Parathyroid adenoma (tissue), 2 donors: ENCODE results near the gene SPA17.

Source experiments
- H2AFZ ChIP-seq: fragments of 300-600 bp; sonication (generic); one replicate; pipeline ENCODE4 v1.7.0; 2017; ENCODE audit warnings: antibody characterized with exemption, mild to moderate bottlenecking
- H3K27ac ChIP-seq: fragments of 300-600 bp; sonication (generic); one replicate; pipeline ENCODE4 v1.7.0; 2017
- H3K27me3 ChIP-seq: fragments of 300-600 bp; sonication (generic); one replicate; pipeline ENCODE4 v1.7.0; 2017; ENCODE audit warnings: low read length; ENCODE audit not compliant: control insufficient read depth, insufficient read depth
- H3K36me3 ChIP-seq: fragments of 300-600 bp; sonication (generic); one replicate; pipeline ENCODE4 v1.7.0; 2017; ENCODE audit warnings: low read length; ENCODE audit not compliant: control insufficient read depth, insufficient read depth
- H3K4me1 ChIP-seq: fragments of 300-600 bp; sonication (generic); one replicate; pipeline ENCODE4 v1.7.0; 2017; ENCODE audit warnings: control low read depth
- H3K4me2 ChIP-seq: fragments of 300-600 bp; sonication (generic); one replicate; pipeline ENCODE4 v1.7.0; 2017; ENCODE audit warnings: low read length
- H3K4me3 ChIP-seq: fragments of 300-600 bp; sonication (generic); one replicate; pipeline ENCODE4 v1.7.0; 2017; ENCODE audit warnings: low read depth, low read length
- H3K79me2 ChIP-seq: fragments of 300-600 bp; sonication (generic); one replicate; pipeline ENCODE4 v1.7.0; 2017; ENCODE audit warnings: control low read depth
- H3K9ac ChIP-seq: fragments of 300-600 bp; sonication (generic); one replicate; pipeline ENCODE4 v1.7.0; 2017; ENCODE audit warnings: mild to moderate bottlenecking
- H3K9me3 ChIP-seq: fragments of 300-600 bp; sonication (generic); one replicate; pipeline ENCODE4 v1.7.0; 2017; ENCODE audit warnings: low read length; ENCODE audit not compliant: control insufficient read depth
- TF ChIP-seq, protein P1 (sequence below): fragments of 300-600 bp; sonication (generic); IDR thresholded peaks from one replicate; pipeline ENCODE4 v1.7.0; 2017; ENCODE audit warnings: antibody characterized with exemption, mild to moderate bottlenecking
- donor health status: primary hyperparathyroidism.

SPA17 gene

DNA sequence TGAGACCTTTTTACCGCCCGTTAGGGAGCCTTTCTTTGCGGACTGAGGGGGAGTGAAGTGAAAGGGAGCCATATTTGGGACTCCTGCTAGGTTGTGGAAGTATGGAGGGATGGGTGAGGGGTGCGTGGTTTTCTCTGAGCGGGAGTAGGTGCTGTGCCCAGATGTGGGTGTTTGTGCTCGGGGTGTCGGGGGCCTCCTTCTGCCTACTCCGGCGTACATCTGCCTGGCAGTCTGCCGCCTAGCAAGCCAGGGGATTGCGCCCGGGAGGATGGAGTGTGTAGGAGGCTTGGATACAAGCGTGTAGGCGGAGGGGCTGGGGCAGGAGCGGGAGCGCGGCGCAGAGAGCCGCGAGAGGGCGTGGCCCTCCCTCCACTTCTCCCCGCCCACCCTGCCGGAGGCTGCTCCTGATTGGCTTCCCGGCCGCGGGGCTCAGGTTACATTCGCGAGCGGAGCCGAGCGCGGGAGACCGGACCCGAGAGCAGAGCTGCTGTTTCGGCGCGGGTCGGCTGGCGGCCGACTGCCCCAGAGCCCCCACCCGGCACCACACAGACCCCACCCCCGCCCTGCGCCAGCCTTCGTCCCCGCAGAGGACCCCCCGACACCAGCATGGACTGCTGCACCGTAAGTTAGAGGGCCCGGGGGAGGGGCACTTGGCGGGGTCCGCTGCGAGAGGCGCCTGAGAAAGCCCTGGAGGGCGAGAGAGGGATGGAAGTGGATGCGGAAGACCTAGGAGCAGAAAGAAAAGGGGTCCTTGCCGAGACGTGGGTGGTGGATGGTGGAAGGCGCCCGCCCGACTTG, 66.0 kb downstream of the SPA17 start, which contains the start of gene NRGN:
Gene NRGN, plus strand, starts transcription at position 464 of the 798 bp plus-strand sequence. Its CDS starts 143 bp downstream, at position 607.
- Histone ChIP-seq H3K4me2 (peak within 1 kb of the TSS; percentile 68), H3K4me3 (peak within 1 kb of the TSS; percentile 42), H2AFZ (peak within 1 kb of the TSS; percentile 62), H3K9ac (no peak within 1 kb of the TSS), H3K27ac (no peak within 1 kb of the TSS), H3K27me3 (no peaks in the 10 kb centered on the region), H3K36me3 (no peaks in the 10 kb centered on the region), H3K4me1 (no peaks in the 10 kb centered on the region), H3K9me3 (no peaks in the 10 kb centered on the region), H3K79me2 (no peaks in the 10 kb centered on the region)
- TF ChIP-seq, protein P1, sequence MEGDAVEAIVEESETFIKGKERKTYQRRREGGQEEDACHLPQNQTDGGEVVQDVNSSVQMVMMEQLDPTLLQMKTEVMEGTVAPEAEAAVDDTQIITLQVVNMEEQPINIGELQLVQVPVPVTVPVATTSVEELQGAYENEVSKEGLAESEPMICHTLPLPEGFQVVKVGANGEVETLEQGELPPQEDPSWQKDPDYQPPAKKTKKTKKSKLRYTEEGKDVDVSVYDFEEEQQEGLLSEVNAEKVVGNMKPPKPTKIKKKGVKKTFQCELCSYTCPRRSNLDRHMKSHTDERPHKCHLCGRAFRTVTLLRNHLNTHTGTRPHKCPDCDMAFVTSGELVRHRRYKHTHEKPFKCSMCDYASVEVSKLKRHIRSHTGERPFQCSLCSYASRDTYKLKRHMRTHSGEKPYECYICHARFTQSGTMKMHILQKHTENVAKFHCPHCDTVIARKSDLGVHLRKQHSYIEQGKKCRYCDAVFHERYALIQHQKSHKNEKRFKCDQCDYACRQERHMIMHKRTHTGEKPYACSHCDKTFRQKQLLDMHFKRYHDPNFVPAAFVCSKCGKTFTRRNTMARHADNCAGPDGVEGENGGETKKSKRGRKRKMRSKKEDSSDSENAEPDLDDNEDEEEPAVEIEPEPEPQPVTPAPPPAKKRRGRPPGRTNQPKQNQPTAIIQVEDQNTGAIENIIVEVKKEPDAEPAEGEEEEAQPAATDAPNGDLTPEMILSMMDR, result no peak

GRCh38 chr11:124740277-124740882, 66.7 kb downstream of the SPA17 start:
- no peaks in the 10 kb centered on the region for H3K27me3 ChIP-seq

GRCh38 chr11:124742555-124742954, 68.9 kb downstream of the SPA17 start:
- Histone ChIP-seq H3K79me2 (no peaks in the 10 kb centered on the region), H3K9ac (no peak overlapping the region), H3K9me3 (no peaks in the 10 kb centered on the region), H3K27me3 (no peaks in the 10 kb centered on the region), H3K4me1 (no peaks in the 10 kb centered on the region), H3K36me3 (no peaks in the 10 kb centered on the region), H3K27ac (no peak overlapping the region), H3K4me2 (no peak overlapping the region), H2AFZ (no peak overlapping the region), H3K4me3 (no peak overlapping the region)
- TF ChIP-seq, protein P1, result no peak

More at GRCh38 chr11:124740277-124740882, 66.7 kb downstream of the SPA17 start:
- Histone ChIP-seq H3K79me2 (no peaks in the 10 kb centered on the region), H3K27ac (no peak overlapping the region), H3K36me3 (no peaks in the 10 kb centered on the region), H3K4me3 (peak overlapping the region; percentile 42), H3K9ac (no peak overlapping the region), H2AFZ (peak overlapping the region; percentile 62), H3K4me1 (no peaks in the 10 kb centered on the region), H3K4me2 (peak overlapping the region; percentile 68), H3K9me3 (no peaks in the 10 kb centered on the region)
- TF ChIP-seq, protein P1, result no peak

DNA sequence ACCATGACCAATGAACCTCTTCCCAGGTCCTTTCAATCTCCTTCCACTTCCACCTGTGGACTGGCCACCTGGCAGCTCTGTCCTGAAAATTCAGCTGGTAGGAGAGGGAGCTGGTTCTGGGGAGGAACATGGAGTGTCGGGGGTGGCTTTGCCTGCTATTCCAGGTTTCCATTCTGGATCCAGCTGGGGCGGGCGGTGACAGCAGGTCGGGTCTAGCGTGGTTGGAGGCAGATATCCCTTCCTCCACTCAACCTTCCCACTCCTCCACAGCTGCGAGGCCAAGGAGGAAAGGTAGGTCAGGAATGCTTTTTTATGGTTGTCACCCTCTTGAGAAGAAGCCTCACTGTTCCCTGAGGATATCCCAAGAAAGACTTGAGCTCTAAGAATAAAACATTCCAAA, 69.3 kb downstream of the SPA17 start:
- Histone ChIP-seq H3K27ac (no peak overlapping the region), H3K9ac (no peak overlapping the region), H3K79me2 (no peaks in the 10 kb centered on the region), H3K36me3 (no peaks in the 10 kb centered on the region), H3K9me3 (no peaks in the 10 kb centered on the region), H3K4me1 (no peaks in the 10 kb centered on the region), H3K27me3 (no peaks in the 10 kb centered on the region), H3K4me2 (no peak overlapping the region), H3K4me3 (no peak overlapping the region), H2AFZ (no peak overlapping the region)
- TF ChIP-seq, protein P1, result no peak
